Hematopoietic multipotent progenitor cell treated with erythropoietin and hydrocortisone succinate and interleukin-3 and kit ligand, for 8 days (in vitro differentiated cells): ENCODE measurements around the gene SNX1.

Source experiments
- DNase-seq: peaks from one replicate; pipeline ENCODE4 v3.0.0-alpha.2; 2015

SNX1 gene

DNA sequence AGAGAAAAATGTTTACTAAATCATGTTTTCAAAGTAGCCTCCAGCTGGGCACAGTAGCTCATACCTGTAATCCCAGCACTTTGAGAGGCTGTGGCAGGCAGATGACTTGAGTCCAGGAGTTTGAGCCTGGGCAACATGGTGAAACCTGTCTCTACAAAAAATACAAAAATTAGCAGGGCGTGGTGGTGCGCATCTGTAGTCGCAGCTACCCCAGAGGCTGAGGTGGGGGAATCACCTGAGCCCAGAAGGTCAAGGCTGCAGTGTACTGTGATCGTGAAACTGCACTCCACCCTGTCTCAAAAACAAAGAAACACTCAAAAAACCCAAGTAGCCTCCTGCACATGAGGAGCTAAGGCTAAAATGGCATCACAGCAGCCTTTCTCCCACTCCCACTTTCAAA is 68.7 kb downstream of the SNX1 start:
- DNase-seq: no peak

DNA sequence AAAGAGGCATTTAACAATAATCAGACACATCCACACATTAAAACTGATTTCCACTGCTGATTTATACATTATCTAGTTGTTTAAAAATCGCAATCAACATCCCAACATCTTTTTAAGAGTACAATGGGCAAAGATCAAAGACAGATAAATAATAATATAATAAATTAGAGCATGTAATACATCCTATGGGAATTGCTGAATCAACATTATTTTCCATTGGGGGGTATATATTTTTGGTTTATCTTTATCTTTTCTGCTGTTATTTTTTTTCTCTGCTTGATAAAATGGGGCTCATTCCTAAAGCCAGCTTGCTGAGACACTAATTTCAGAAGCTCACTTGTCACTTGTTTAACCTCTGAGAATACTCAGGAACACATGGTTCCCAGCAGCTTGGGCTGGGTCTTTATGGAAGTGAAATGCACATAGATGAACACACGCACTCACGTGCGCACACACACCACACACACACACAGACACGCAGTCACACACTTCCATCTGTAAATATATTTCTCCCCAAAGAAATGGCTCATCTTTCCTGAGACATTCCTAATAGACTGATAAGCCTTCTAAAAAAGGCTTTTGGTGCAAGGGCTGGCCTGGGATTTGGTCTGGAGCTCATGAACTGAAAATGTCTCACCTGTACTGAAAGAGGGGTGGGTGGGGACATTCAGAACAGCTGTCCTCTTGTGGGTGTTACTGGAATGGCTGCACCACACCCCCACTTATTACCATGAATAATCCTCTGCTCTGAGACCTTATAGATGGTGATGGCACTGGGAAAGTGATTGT is 70.5 kb downstream of the SNX1 start:
- DNase-seq: no peak

DNA sequence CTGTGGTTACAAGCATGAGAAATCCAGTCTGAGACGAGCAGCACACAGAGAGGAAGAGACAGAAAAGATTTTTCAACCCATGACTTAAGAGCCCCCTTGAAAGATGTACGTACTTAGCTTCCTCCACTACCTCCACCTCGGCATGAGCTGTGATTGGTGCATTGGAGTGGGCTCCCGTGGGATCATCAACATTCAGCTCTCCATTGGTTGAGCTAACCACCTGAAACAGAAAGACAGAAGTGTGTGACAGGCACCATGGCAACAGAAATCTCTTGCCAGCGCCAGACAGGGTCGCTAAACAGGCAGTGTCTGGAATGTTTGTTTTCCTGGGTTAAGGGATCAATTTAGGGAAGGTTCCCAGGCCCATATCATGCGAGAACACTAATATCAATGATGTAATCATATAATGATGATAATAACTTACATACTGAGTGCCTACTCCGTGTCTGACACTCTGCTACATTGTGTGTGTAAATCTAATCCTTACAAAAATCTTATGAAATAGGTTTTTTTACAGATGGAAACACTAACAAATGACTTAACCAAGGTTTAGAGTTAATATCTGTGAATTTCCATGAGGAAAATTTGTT is 84.5 kb downstream of the SNX1 start:
- no peak for DNase-seq

DNA sequence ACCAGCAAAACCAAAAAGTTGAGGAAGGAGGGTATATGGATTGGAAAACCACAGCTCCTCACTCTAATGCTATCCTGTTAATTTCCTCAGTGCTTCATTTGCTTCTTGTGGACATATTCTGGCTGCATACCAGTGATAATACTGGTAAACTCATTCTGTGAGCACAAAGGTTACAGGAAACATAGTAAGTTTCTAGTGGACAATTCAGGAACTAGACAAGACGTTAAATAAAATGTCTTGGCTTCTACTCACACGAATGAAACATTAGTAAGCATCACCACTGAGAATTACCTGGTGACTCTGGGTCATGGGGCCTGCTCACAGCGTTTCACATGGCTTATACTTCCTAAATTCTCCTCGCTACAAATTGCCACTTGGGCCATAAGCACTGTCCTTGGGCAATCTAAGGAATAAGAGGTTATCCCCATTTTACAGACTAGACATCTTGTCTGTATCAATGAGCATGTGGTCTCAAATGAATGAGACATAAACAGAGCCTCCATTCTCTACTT is 87.1 kb downstream of the SNX1 start:
- no peak for DNase-seq

DNA sequence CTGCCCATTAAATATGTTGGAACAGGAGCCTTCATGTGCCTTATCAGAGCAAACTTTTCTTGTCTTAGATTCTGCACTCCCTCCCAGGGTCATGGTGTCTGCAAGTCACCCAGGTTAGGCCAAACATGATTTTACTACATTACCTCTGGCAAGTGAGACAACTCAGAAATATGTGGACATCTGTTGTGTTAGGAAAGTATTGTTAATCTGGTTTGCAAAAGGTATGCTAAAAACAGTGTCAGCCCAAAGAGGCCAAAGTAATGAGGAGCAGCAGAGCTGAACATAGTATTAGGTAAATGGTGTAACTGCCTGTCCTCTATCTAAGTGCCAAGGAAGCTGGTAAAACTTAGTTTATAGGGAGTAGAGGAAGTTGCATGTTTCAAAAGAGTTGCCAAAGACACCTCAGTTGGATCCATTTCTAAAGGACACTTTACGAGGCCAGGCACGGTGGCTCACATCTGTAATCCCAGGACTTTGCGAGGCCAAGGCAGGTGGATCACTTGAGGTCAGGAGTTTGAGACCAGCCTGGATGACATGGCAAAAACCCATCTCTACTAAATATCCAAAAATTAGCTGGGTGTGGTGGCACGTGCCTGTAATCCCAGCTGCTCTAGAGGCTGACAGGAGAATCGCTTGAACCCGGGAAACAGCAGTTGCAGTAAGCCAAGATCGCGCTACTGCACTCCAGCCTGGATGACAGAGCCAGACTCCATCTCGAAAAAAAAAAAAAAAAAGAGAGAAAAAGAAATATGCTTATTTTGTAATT is 89.5 kb downstream of the SNX1 start:
- no peak for DNase-seq

DNA sequence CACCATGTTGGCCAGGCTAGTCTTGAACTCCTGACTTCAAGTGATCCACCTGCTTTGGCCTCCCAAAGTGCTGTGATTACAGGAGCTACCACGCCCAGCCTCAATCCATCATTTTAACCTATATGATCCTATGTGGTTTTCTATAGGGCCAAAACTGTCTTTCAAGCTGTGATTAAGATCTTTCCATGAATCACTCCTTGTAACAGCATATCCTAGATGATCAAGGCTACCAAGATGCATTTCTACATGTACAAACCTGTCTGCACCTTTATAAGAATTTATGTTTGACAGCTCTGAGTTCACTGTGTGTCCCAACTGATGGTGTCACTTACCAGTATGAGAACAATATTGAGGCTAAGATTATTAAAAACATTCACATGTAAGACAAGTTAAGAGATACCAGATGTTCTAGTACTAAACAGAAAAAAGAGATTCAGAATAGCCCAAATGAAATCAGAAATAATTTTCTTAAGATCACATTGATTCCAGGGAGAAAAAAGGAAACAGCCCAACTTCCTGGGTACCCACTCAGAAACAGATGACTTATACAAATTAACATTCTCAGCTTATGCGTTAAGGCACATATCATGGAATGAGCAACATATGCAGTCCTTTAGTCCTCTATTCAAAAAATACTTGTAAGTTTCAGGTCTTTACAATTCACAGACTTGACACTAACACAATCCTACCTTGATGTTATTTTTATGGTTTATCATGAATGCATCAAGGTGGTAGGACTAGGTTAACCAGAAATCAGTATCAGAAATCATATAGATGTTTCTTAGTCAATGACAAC is 91.8 kb downstream of the SNX1 start:
- no peak for DNase-seq
